Spleen (tissue), 11 donors: ENCODE results near the gene FAM184A. TPM values are rescaled to one million over a fixed set of nuclear protein-coding genes. Genes with fewer than 3 reads are reported as not detected.

Experiments used
- DNase-seq: peaks from one replicate; pipeline ENCODE4 v3.0.0-alpha.2; 2020
- H3K27ac ChIP-seq, 8 donors: fragments of 200-600 bp; sonication (generic) in 7 of 8; 1 replicate in 4 of 8; 2 replicates in 4 of 8; pipeline versions ENCODE4 v1.5.0 to v1.8.0; 2016 to 2021; ENCODE audit warnings: inconsistent platforms in 4 of 8, mild to moderate bottlenecking in 4 of 8, moderate library complexity in 1 of 8
- H3K27me3 ChIP-seq, 7 donors: fragments of 200-600 bp; sonication (generic) in 6 of 7; replicated peaks in 1 of 7; 1 replicate in 4 of 7; 2 replicates in 3 of 7; pipeline versions ENCODE4 v1.5.0 to v1.8.0; 2016 to 2021; ENCODE audit warnings: inconsistent platforms in 3 of 7, mild to moderate bottlenecking in 1 of 7
- H3K36me3 ChIP-seq, 6 donors: fragments of 200-600 bp; sonication (generic) in 5 of 6; 1 replicate in 4 of 6; 2 replicates in 2 of 6; pipeline versions ENCODE4 v1.5.0 to v1.8.0; 2016 to 2021; ENCODE audit warnings: inconsistent platforms in 2 of 6
- H3K4me1 ChIP-seq, 6 donors: fragments of 200-600 bp; sonication (generic) in 5 of 6; 1 replicate in 3 of 6; 2 replicates in 3 of 6; pipeline versions ENCODE4 v1.5.0 to v1.8.0; 2016 to 2021; ENCODE audit warnings: inconsistent platforms in 3 of 6
- H3K4me3 ChIP-seq, 8 donors: fragments of 200-600 bp; sonication (generic) in 7 of 8; 1 replicate in 4 of 8; 2 replicates in 4 of 8; pipeline versions ENCODE4 v1.5.0 to v1.8.0; 2016 to 2021; ENCODE audit warnings: inconsistent platforms in 4 of 8, mild to moderate bottlenecking in 4 of 8, moderate library complexity in 2 of 8
- H3K9me3 ChIP-seq, 8 donors: fragments of 200-600 bp; sonication (generic) in 7 of 8; 1 replicate in 4 of 8; 2 replicates in 4 of 8; pipeline versions ENCODE4 v1.5.0 to v1.8.0; 2016 to 2021; ENCODE audit warnings: inconsistent platforms in 4 of 8
- POLR2A ChIP-seq, 3 donors: fragments of 450-650 bp; IDR thresholded peaks; one replicate each; pipeline ENCODE4 v1.5.1; 2017; ENCODE audit warnings: antibody characterized with exemption in 3 of 3, mild to moderate bottlenecking in 1 of 3
- POLR2AphosphoS5 ChIP-seq, 3 donors: sonication (generic); formaldehyde crosslinking; IDR thresholded peaks; one replicate each; pipeline ENCODE4 v1.5.1; 2017; ENCODE audit warnings: antibody characterized with exemption in 3 of 3
- WGBS, 5 donors: extraction: QIAGEN DNeasy Blood & Tissue Kit in 3 of 5; methylation state at CpG; one replicate each; pipeline versions ENCODE4 v1.1.5 to v1.1.7; 2013 to 2018; 5-methylcytosine and 5-hydroxymethylcytosine counted together
- intact Hi-C: fragments of 100-400 bp; cut with DNase I; formaldehyde crosslinking; loops from one replicate; pipeline ENCODE4 v1.15.0; 2023; ENCODE audit warnings: low total_unique reads
- polyA plus RNA-seq, 3 donors: library from polyadenylated mRNA; stranded (reverse); fragments of 200-250 nt; gene quantifications; one replicate each; pipeline ENCODE4 v1.2.1, GENCODE V29; 2013
- total RNA-seq, 7 donors: library from RNA; depleted of rRNA in 3 of 7; stranded (reverse); fragments of >200 nt in 3 of 7; fragmentation: NEBNext Ultra II Directional in 4 of 7; extraction: Animal tissue kit (Norgen Biotek cat#: 25700) in 4 of 7; gene quantifications; one replicate each; pipeline versions ENCODE4 v1.1.0 to v1.2.1, GENCODE V29; 2016 to 2021
- TF ChIP-seq, protein P1 (sequence below), 11 experiments: fragments of 200-600 bp in 7 of 11; fragments of 450-650 bp in 4 of 11; sonication (generic) in 4 of 11; IDR thresholded peaks in 8 of 11; conservative IDR thresholded peaks in 3 of 11; 1 replicate in 7 of 11; 2 replicates in 4 of 11; pipeline versions ENCODE4 v1.4.0 to v1.8.0; 2016 to 2021; ENCODE audit warnings: antibody characterized with exemption in 11 of 11, inconsistent platforms in 4 of 11, mild to moderate bottlenecking in 1 of 11
- donor health status: healthy with polysubstance abuse.
- donor health status: DM: no; HTN: no; CAD: no; lungs with moderate emphysema.
- donor health status: DM: no; HTN: no; CAD: no.
- donor health status: Bipolar disorder and iron deficiency.
- donor health status: healthy.
- donor health status: DM: no; HTN: no; CAD: no.
- donor health status: DM: yes; HTN: yes; CAD: no.

The FAM184A gene
- total and polyA plus RNA-seq, 10 donors = 0.66 to 2.0 (median 1.2) TPM

GRCh38 chr6:118932421-118932820, 146.0 kb downstream of the FAM184A start:
- Histone ChIP-seq H3K27ac (no peak overlapping the region), H3K4me3 (no peak overlapping the region), H3K27me3 (no peaks in the 10 kb centered on the region), H3K36me3 (peaks cover 0 to 55% (median 13%) of the 10 kb centered on the region in 6 donors), H3K4me1 (peaks cover 8 to 37% (median 21%) of the 10 kb centered on the region in 6 donors), H3K9me3 (no peaks in the 10 kb centered on the region)
- TF ChIP-seq, protein P1, sequence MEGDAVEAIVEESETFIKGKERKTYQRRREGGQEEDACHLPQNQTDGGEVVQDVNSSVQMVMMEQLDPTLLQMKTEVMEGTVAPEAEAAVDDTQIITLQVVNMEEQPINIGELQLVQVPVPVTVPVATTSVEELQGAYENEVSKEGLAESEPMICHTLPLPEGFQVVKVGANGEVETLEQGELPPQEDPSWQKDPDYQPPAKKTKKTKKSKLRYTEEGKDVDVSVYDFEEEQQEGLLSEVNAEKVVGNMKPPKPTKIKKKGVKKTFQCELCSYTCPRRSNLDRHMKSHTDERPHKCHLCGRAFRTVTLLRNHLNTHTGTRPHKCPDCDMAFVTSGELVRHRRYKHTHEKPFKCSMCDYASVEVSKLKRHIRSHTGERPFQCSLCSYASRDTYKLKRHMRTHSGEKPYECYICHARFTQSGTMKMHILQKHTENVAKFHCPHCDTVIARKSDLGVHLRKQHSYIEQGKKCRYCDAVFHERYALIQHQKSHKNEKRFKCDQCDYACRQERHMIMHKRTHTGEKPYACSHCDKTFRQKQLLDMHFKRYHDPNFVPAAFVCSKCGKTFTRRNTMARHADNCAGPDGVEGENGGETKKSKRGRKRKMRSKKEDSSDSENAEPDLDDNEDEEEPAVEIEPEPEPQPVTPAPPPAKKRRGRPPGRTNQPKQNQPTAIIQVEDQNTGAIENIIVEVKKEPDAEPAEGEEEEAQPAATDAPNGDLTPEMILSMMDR (IDR thresholded peaks at IDR 0.05 in 8 of 11, conservative IDR thresholded peaks at IDR 0.05 in 3 of 11) = no peak
- TF ChIP-seq POLR2A (IDR thresholded peaks at IDR 0.05) = no peak
- no peak for TF ChIP-seq POLR2AphosphoS5 (IDR thresholded peaks at IDR 0.05)
- WGBS, 5 donors = 75 to 94% (median 81%) methylated on average over 2 of the region's 2 CpGs
- no peak for DNase-seq
- intact Hi-C loops = no loop called here

- Histone ChIP-seq H3K36me3 (peaks cover 0 to 65% (median 16%) of the 10 kb centered on the region in 6 donors), H3K27me3 (no peaks in the 10 kb centered on the region), H3K4me3 (no peak overlapping the region), H3K4me1 (peaks cover 8 to 36% (median 21%) of the 10 kb centered on the region in 6 donors), H3K9me3 (no peaks in the 10 kb centered on the region), H3K27ac (no peak overlapping the region)
- no peak for DNase-seq
- intact Hi-C loops = no loop called here
- WGBS, 5 donors = 93 to 97% (median 95%) methylated on average over 5 of the region's 5 CpGs
- TF ChIP-seq, protein P1 (IDR thresholded peaks at IDR 0.05 in 8 of 11, conservative IDR thresholded peaks at IDR 0.05 in 3 of 11) = no peak
- TF ChIP-seq POLR2AphosphoS5 (IDR thresholded peaks at IDR 0.05) (no peak), POLR2A (IDR thresholded peaks at IDR 0.05) (no peak)
Observed at GRCh38 chr6:118931436-118931835, 147.0 kb downstream of the FAM184A start.

DNA sequence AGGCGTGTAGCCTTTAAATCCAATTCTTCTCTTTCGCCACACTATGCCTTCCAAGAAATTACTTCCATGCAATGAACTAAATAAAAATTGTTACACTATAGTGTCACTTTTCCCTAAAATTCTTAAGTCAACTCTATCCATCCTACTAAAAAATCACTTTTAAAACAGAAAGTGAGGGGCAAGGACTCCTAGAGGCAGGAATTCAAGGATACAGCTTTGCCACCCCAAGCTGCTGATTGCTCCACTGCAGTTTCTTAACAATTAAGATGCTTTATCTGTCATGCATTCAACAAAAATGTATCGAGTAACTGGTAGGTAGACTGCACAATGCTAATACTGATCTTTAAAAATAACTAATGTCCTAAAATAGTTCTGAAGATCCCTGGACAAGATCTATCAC, 147.8 kb downstream of the FAM184A start:
- intact Hi-C loops = no loop called here
- WGBS, 5 donors = 95 to 97% (median 96%) methylated on average over 3 of the region's 3 CpGs
- H3K27me3 ChIP-seq = no peaks in the 10 kb centered on the region
- H3K36me3 ChIP-seq = peaks cover 0 to 72% (median 18%) of the 10 kb centered on the region in 6 donors
- no peaks in the 10 kb centered on the region for H3K9me3 ChIP-seq
- peaks cover 4 to 29% (median 17%) of the 10 kb centered on the region in 6 donors for H3K4me1 ChIP-seq
- no peak overlapping the region for H3K27ac ChIP-seq
- TF ChIP-seq POLR2AphosphoS5 (IDR thresholded peaks at IDR 0.05) (no peak), POLR2A (IDR thresholded peaks at IDR 0.05) (no peak)
- TF ChIP-seq, protein P1 (IDR thresholded peaks at IDR 0.05 in 8 of 11, conservative IDR thresholded peaks at IDR 0.05 in 3 of 11) = no peak
- DNase-seq = no peak
- no peak overlapping the region for H3K4me3 ChIP-seq

DNA sequence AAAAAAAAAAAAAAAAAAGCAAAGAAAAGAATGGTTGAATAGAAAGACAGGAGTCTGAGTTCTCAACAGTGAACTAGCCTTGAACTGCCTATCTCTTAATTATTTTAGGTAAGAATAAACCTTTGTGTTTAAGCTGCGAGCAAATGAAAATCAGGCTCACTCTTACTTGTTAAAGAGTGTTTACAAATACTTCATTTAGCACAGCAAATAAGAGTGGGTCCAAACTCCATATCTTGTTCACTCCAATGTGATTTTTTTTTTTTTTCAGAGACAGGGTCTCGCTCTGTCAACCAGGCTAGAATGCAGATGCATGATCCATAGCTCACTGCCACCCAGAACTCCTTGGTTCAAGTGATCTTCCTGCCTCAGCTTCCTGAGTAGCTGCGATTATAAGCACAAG, 155.4 kb downstream of the FAM184A start:
- H3K27me3 ChIP-seq = no peaks in the 10 kb centered on the region
- H3K4me1 ChIP-seq = no peaks in the 10 kb centered on the region
- H3K9me3 ChIP-seq = no peaks in the 10 kb centered on the region
- no peak for TF ChIP-seq POLR2A (IDR thresholded peaks at IDR 0.05)
- no peak overlapping the region for H3K4me3 ChIP-seq
- DNase-seq = no peak
- no peak overlapping the region for H3K27ac ChIP-seq
- intact Hi-C loops = no loop called here
- peaks cover 3 to 100% (median 53%) of the 10 kb centered on the region in 6 donors for H3K36me3 ChIP-seq
- WGBS, 5 donors = 73 to 94% (median 90%) methylated on average over 3 of the region's 3 CpGs

DNA sequence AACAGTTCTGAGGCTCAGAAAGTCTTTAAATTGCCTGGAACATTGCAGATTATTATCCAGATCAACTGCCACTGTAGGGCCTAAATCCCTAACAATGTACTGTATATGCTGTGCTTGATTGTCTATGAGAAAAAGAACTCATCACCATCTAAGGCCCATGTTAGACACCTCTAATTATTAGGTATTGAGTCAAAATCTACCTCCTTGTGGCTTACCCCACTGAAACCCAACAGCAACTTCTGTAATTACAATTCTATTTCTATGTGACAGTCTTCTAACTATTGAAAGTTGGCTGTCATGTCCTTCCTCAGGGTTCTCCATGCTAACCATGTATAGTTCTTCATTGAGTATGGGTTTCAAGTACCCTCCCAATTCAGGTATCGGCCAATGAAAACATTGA, 157.4 kb downstream of the FAM184A start:
- H3K4me1 ChIP-seq = no peaks in the 10 kb centered on the region
- intact Hi-C loops = no loop called here
- H3K9me3 ChIP-seq = no peaks in the 10 kb centered on the region
- no peaks in the 10 kb centered on the region for H3K27me3 ChIP-seq
- no peak overlapping the region for H3K27ac ChIP-seq
- peaks cover 3 to 98% (median 58%) of the 10 kb centered on the region in 6 donors for H3K36me3 ChIP-seq
- TF ChIP-seq POLR2AphosphoS5 (IDR thresholded peaks at IDR 0.05) (no peak), POLR2A (IDR thresholded peaks at IDR 0.05) (no peak)
- TF ChIP-seq, protein P1 (IDR thresholded peaks at IDR 0.05 in 8 of 11, conservative IDR thresholded peaks at IDR 0.05 in 3 of 11) = no peak
- no peak for DNase-seq
- WGBS, 5 donors = 93 to 100% (median 98%) methylated on average over 1 of the region's 1 CpG
- no peak overlapping the region for H3K4me3 ChIP-seq
